DND-41 (cell line): Measurements from ENCODE around the gene ZFYVE28.

Experiments used
- ATAC-seq: fragments of 200-7000 bp; cut with Tn5 transposase; 3 replicates; pipeline ENCODE4 v1.9.1; 2021; ENCODE audit warnings: low read depth; ENCODE audit not compliant: insufficient read depth
- DNase-seq: peaks from one replicate; pipeline ENCODE4 v3.0.0-alpha.2; 2020
- H2AFZ ChIP-seq: 2 replicates; pipeline ENCODE4 v1.6.0; 2012; ENCODE audit warnings: low read depth, low read length
- H3K27ac ChIP-seq: 2 replicates; pipeline ENCODE4 v1.5.1; 2012; ENCODE audit warnings: low read length, inconsistent platforms
- H3K27me3 ChIP-seq: fragments of 200-600 bp; sonication (generic); 2 replicates; pipeline ENCODE4 v1.6.0; 2012; ENCODE audit warnings: low read length, mild to moderate bottlenecking, inconsistent platforms; ENCODE audit not compliant: insufficient read depth, poor library complexity
- H3K36me3 ChIP-seq: 2 replicates; pipeline ENCODE4 v1.5.1; 2012; ENCODE audit warnings: low read length, inconsistent platforms; ENCODE audit not compliant: insufficient read depth
- H3K4me1 ChIP-seq: 2 replicates; pipeline ENCODE4 v1.5.1; 2012; ENCODE audit warnings: mild to moderate bottlenecking, low read length; ENCODE audit not compliant: insufficient read depth
- H3K4me2 ChIP-seq: 2 replicates; pipeline ENCODE4 v1.6.0; 2012; ENCODE audit warnings: mild to moderate bottlenecking, moderate library complexity, low read length, inconsistent platforms; ENCODE audit not compliant: insufficient read depth
- H3K4me3 ChIP-seq, 2 experiments: fragments of 200-600 bp in 1 of 2; shearing (Covaris generic) in 1 of 2; 2 replicates each; pipeline ENCODE4 v1.5.1; 2012 to 2016; ENCODE audit warnings: inconsistent platforms in 2 of 2, low read length in 2 of 2, mild to moderate bottlenecking in 2 of 2, low read depth in 1 of 2, moderate library complexity in 1 of 2
- H3K79me2 ChIP-seq: 2 replicates; pipeline ENCODE4 v1.6.0; 2012; ENCODE audit warnings: low read length, inconsistent platforms; ENCODE audit not compliant: insufficient read depth
- H3K9ac ChIP-seq: 2 replicates; pipeline ENCODE4 v1.6.0; 2012; ENCODE audit warnings: low read depth, mild to moderate bottlenecking, inconsistent platforms, low read length, moderate library complexity
- H3K9me3 ChIP-seq: 2 replicates; pipeline ENCODE4 v1.5.1; 2012; ENCODE audit warnings: low read length, moderate library complexity, mild to moderate bottlenecking, inconsistent platforms; ENCODE audit not compliant: insufficient read depth, severe bottlenecking
- H4K20me1 ChIP-seq: 2 replicates; pipeline ENCODE4 v1.6.0; 2012; ENCODE audit warnings: low read length; ENCODE audit not compliant: insufficient read depth
- EZH2 ChIP-seq: IDR thresholded peaks from 3 replicates; pipeline ENCODE4 v1.6.1; 2012; ENCODE audit warnings: borderline replicate concordance, low read depth, mild to moderate bottlenecking, moderate library complexity, low read length, inconsistent platforms; ENCODE audit not compliant: severe bottlenecking
- TF ChIP-seq, protein P1 (sequence below): IDR thresholded peaks from 2 replicates; pipeline ENCODE4 v1.5.1; 2012; ENCODE audit warnings: borderline replicate concordance, low read length, moderate library complexity, mild to moderate bottlenecking; ENCODE audit not compliant: poor library complexity, severe bottlenecking; ENCODE audit errors: extremely low read depth

Gene ZFYVE28

DNA sequence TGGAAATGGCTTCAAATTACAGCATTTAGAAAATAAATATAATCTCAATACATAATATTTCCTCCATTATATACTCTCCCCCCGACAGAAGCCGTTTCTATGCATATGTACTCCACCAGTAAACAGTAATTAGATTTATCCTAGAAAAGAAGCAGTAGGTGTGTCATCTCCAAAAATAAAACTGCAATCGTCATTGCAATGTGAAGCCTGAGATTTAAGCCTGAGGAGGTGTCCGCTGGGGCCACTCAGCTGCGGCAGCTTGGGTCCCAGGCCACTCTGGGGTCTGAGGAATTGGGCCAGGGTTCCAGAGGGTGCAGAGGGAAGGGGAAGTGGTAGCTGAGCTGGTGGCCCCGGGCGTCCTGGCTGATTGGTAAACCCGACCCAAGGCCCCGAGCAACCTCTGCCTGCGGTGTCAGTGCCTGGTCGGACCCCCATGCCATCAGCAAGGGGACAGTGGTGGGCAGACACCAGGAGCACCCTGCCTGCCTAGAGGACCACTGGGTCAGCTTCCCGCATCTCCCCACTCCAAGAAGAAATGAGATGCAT lies 148.8 kb downstream of the ZFYVE28 start:
- ATAC-seq (no peak), DNase-seq (no peak)
- H3K79me2 ChIP-seq: no peaks in the 10 kb centered on the region
- H3K9me3 ChIP-seq: no peaks in the 10 kb centered on the region
- no peak overlapping the region for H3K9ac ChIP-seq
- no peak overlapping the region for H2AFZ ChIP-seq
- no peaks in the 10 kb centered on the region for H3K27me3 ChIP-seq
- no peak for TF ChIP-seq EZH2
- TF ChIP-seq, protein P1, sequence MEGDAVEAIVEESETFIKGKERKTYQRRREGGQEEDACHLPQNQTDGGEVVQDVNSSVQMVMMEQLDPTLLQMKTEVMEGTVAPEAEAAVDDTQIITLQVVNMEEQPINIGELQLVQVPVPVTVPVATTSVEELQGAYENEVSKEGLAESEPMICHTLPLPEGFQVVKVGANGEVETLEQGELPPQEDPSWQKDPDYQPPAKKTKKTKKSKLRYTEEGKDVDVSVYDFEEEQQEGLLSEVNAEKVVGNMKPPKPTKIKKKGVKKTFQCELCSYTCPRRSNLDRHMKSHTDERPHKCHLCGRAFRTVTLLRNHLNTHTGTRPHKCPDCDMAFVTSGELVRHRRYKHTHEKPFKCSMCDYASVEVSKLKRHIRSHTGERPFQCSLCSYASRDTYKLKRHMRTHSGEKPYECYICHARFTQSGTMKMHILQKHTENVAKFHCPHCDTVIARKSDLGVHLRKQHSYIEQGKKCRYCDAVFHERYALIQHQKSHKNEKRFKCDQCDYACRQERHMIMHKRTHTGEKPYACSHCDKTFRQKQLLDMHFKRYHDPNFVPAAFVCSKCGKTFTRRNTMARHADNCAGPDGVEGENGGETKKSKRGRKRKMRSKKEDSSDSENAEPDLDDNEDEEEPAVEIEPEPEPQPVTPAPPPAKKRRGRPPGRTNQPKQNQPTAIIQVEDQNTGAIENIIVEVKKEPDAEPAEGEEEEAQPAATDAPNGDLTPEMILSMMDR: no peak
- H4K20me1 ChIP-seq: no peaks in the 10 kb centered on the region
- H3K36me3 ChIP-seq: no peaks in the 10 kb centered on the region
- H3K27ac ChIP-seq: no peak overlapping the region
- H3K4me3 ChIP-seq: no peak overlapping the region
- H3K4me2 ChIP-seq: no peak overlapping the region
- H3K4me1 ChIP-seq: no peaks in the 10 kb centered on the region

DNA sequence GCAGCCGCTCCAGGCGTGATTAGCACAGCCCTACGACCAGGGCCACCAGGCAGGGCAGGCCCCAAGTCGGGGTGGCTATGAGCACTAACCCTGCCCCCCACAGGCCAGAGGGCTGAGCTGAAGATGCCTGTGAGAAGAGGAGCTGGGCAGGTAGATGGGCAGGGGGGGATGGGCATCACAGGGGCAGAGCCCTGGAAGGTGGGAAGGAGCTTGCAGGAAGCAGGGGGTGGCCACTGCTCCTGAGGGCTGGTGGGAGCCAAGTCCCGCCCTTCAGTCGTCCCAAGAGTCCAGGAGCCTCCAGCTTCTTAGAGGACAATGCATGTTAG lies 149.3 kb downstream of the ZFYVE28 start:
- no peak for DNase-seq
- Histone ChIP-seq H3K27me3 (no peaks in the 10 kb centered on the region), H2AFZ (no peak overlapping the region), H3K27ac (no peak overlapping the region), H3K4me3 (no peak overlapping the region), H4K20me1 (no peaks in the 10 kb centered on the region), H3K9me3 (no peaks in the 10 kb centered on the region), H3K4me1 (no peaks in the 10 kb centered on the region), H3K4me2 (no peak overlapping the region), H3K79me2 (no peaks in the 10 kb centered on the region), H3K36me3 (no peaks in the 10 kb centered on the region), H3K9ac (no peak overlapping the region)
- ATAC-seq: no peak
- TF ChIP-seq, protein P1: no peak
- TF ChIP-seq EZH2: no peak

DNA sequence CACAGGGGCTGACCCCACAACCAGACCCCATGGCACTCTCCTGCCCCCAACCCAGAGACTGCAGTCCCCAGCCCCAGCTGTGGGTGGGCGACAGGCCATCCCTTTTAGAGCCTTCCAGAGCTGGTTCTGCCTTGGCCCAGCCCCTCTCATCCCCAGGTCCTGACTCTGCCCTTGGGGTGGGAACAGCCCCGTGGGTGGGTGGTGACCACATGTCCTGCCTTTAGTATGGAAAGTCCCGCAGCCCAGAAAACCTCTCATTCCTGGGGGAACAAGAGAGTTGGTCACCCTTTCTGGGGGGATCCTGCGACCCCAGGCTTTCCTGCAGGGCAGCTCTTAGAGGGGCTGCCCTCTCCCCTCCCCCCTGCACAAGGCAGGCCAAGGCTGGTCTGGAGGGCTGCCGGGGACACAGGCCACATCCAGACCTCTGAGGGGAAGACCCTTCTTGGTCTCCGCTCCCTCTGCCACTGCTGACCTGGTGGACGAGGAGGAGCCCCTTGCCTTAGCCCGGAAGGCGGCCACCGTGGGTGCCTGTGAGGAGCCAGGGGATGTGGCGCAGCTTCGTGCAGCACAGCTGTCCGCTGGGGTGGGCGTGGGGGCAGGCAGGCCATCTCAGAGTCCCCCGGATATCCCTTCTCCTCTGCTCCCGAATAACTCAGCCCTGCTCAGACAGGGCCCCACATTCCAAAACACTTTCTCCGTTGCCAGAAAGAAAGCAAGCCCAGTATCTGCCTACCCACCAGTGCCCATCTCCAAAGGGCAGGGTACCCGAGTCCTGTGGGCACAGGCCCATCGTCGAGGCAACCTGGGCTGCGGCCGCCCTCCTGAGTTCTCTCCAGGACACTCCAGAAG lies 149.9 kb downstream of the ZFYVE28 start:
- Histone ChIP-seq H3K4me2 (no peak overlapping the region), H3K27me3 (no peaks in the 10 kb centered on the region), H4K20me1 (no peaks in the 10 kb centered on the region), H3K4me3 (no peak overlapping the region), H3K79me2 (no peaks in the 10 kb centered on the region), H2AFZ (no peak overlapping the region), H3K9me3 (no peaks in the 10 kb centered on the region), H3K27ac (no peak overlapping the region), H3K36me3 (no peaks in the 10 kb centered on the region), H3K9ac (no peak overlapping the region), H3K4me1 (0 out of 2 replicates have a peak, but pooled peaks cover 4% of the 10 kb centered on the region)
- TF ChIP-seq EZH2: no peak
- TF ChIP-seq, protein P1: no peak
- DNase-seq (no peak), ATAC-seq (no peak)
